Measurements from ENCODE around the gene PCGF3. TPM values are rescaled to one million over a fixed set of nuclear protein-coding genes. Genes with fewer than 3 reads are reported as not detected.
"Not testable (repeated sequence)": the region's sequence is repeated elsewhere in the genome, so short reads cannot be mapped to it uniquely, and the experiment has no call there.

PCGF3 gene
- total RNA-seq, 1 donor from 2014 or later: 63.3 TPM

DNA sequence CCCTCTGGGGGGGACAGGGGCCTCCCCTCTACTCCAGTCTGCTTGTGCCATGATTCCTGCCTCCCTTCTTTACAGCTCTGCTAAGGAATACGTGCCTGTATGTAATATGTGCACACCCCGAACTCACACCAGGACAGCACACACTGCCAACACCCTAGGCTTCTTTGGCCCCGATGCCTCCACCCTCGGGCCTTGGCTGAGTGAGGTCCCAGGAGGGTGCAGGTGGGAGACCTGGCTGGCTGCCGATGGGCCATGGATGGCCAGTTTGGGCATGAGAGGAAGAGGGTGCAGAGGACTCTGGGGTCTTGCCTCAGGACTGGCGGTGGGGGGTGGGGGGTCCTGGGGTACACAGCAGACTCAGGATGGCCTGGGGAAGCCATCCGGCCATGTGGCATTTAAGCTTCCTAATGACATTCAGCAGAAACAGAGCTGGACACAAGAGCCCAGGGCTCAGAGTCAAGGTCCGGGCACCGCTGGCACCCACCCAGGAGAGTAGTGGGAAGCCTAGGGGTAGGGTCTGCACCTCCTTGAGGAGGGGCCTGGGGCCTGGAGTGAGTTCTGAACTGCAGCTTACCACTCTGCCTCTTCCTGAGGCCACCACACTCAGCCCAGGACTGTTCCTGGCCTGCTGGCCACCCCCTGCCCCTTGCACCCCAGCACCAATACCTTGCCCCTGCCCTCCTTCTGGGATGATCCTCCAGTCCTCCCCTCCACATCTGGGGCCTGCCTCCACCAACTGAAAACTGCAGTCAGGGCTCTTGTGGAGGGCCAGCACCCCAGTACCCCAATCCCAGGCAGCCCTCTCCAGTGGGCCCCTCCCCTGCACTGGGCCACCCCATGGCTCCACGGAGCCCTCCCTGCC, 2.1 kb upstream of the PCGF3 start:
- no peak for DNase-seq (ENCODE audit: low spot score)

- no peak for DNase-seq (ENCODE audit: low spot score)
These were observed 1.3 kb upstream of the PCGF3 start for GRCh38 chr4:704198-704891.

- no peak for DNase-seq (ENCODE audit: low spot score)
These were observed 708 bp upstream of the PCGF3 start for GRCh38 chr4:704971-705277.

DNA sequence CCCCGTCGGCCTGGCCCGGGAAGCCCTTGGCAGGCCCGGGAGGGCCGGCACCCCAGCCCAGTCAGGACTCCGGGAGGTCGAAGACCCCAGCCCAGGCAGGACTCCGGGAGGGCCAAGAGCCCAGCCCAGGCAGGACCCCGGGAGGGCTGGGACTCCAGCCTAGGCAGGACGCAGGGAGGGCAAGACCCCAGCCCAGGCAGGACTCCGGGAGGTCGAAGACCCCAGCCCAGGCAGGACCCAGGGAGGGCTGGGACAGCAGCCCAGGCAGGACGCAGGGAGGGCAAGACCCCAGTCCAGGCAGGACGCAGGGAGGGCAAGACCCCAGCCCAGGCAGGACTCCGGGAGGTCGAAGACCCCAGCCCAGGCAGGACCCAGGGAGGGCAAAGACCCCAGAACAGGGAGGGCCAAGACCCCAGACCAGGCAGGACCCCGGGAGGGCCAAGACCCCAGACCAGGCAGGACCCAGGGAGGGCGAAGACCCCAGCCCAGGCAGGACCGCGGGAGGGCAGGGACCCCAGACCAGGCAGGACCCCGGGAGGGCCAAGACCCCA, 526 bp downstream of the PCGF3 start:
- DNase-seq (ENCODE audit: low spot score): not testable (repeated sequence)

DNA sequence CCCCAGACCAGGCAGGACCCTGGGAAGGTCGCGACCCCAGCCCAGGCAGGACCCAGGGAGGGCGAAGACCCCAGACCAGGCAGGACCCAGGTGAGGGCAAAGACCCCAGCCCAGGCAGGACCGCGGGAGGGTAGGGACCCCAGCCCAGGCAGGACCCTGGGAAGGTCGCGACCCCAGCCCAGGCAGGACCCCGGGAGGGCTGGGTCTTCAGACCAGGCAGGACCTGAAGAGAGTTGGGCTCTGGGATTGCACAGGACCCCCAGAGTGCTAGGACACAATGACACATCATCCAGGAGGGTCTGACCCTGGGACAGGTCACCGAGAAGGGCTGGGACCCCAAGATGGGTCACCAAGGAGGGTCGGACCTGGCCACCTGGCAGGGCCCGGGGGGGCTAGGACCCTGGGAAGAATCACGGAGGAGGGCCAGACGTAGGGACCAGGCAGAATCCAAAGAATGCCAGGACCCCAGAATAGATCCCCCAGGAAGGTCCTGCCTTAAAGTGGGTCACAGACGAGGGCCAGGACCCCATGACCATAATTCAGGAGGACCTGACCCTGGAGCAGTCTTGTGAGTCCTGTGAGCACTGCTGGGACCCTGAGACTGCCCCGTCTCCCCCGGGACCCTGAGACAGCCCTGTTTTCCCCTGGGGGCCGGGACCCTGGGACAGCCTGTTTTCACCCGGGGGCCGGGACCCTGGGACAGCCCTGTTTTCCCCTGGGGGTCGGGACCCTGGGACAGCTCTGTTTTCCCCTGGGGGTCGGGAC, 1.4 kb downstream of the PCGF3 start:
- DNase-seq (ENCODE audit: low spot score): no peak

DNA sequence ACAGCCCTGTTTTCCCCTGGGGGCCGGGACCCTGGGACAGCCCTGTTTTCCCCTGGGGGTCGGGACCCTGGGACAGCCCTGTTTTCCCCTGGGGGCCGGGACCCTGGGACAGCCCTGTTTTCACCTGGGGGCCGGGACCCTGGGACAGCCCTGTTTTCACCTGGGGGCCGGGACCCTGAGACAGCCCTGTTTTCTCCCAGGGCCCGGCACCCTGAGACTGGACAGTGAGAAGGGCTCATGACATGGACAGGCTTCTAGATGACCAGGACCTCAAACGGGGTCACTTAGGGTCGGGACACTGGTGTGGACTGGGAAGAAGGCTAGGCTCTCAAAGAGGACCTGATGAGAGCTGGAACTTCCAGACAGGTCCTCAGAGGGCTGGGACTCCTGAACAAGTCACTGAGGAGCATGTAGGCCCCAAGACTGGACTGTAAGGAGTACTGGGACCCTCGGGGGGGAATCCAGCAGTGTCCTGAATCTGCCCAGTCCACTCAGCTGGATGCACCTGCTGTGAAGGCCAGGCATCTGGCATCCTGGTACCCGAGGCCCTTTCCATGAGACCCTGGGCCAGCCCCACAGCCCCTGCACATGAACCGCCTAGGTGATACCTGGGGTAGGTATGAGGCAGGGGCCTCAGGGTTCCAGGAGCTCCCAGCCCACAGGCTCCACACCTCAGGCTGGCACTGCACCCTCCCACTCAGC, 2.4 kb downstream of the PCGF3 start:
- DNase-seq (ENCODE audit: low spot score): no peak

DNA sequence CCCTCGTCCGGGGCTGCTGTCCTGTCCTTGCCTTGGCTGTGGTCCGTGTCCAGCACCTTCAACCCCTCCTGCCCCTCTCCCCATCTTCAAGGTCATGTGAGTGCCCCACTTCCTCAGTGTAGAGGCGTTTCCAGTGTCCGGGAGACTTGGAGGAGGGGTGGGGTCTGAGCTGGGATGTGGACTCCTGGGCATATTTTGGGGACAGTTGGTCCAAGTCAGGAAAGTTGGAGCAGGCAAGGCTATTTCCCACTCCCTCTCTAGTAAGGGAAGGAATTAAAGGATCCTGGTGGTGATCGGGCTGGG, 3.0 kb downstream of the PCGF3 start:
- DNase-seq (ENCODE audit: low spot score): no peak

GRCh38 chr4:709348-709747, 3.7 kb downstream of the PCGF3 start:
- DNase-seq (ENCODE audit: low spot score): no peak

GRCh38 chr4:710116-710515, 4.5 kb downstream of the PCGF3 start:
- DNase-seq (ENCODE audit: low spot score): no peak

GRCh38 chr4:710916-711315, 5.3 kb downstream of the PCGF3 start:
- DNase-seq (ENCODE audit: low spot score): no peak

- no peak for DNase-seq (ENCODE audit: low spot score)
These were observed 6.5 kb downstream of the PCGF3 start for GRCh38 chr4:712093-712492.

DNA sequence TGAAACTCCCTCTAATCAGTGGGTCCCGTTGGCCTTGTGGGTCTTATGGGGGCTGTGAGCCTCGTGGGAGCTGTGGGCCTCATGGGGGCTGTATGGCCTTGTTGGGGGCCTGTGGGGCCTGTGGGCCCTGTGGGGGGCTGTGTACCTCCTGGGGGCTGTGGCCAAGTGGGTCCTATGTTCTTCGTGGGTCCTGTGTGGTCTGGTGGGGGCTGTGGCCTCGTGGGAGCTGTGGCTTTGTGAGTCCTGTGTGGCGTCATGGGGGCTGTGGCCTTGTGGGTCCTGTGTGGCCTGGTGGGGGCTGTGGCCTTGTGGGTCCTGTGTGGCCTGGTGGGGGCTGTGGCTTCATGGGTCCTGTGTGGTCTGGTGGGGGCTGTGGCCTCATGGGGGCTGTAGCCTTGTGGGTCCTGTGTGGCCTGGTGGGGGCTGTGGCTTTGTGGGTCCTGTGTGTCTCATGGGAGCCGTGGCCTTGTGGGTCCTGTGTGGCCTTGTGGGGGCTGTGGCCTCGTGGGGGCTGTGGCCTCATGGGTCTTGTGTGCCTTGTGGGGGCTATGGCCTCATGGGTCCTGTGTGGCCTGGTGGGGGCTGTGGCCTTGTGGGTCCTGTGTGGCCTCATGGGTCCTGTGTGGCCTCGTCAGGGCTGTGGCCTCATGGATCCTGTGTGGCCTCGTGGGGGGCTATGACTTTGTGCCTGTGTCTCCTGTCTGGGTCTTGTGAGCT, 7.4 kb downstream of the PCGF3 start:
- DNase-seq (ENCODE audit: low spot score): no peak

- no peak for DNase-seq (ENCODE audit: low spot score)
These were observed 8.5 kb downstream of the PCGF3 start for GRCh38 chr4:714087-714486.

GRCh38 chr4:717601-718320, 12.1 kb downstream of the PCGF3 start:
- no peak for DNase-seq (ENCODE audit: low spot score)

DNA sequence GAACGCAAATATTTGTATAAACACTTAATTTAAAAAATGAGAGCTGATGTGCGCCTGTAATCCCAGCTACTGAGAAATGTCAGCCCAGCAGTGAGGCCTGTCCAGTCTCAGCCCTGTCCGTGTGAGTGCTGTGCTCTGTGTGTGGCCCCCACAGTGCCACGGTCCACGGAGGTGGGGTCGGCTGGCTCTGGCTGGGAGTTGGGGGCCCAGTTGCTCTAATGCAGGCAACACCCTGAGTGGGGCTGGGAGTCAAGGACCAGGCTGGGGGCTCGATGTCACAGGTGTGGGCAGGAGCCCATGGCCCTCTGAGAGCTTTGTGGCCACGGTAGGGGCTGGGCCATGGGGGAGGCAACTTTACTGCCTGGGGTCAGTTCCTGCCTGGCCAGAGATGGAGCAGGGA, 12.8 kb downstream of the PCGF3 start:
- DNase-seq (ENCODE audit: low spot score): no peak

- DNase-seq (ENCODE audit: low spot score): no peak
These were observed 14.7 kb downstream of the PCGF3 start for GRCh38 chr4:720111-720860.

- DNase-seq (ENCODE audit: low spot score): no peak
These were observed 15.9 kb downstream of the PCGF3 start for GRCh38 chr4:721261-722168.

DNA sequence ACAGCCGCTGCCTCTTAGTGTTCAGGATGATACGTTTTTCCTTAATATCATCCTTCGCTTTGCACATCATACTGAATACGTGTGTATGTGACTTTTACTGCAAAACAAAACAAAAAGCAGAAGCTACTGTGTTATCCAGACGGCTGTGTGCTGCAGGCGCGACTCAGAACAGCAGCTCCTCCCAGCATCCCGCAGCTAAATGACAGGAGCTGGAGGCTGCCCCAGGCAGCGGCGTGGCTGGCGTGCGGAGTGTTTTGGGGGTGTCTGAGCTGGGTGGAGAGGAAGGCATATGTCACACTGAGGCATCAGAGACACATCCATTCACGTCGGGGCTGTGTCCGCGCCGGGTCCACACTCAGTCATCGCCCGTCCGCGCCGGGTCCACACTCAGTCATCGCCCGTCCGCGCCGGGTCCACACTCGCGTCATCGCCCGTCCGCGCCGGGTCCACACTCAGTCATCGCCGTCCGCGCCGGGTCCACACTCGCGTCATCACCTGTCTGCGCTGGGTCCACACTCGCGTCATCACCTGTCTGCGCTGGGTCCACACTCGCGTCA, 16.6 kb downstream of the PCGF3 start:
- DNase-seq (ENCODE audit: low spot score): no peak

Measured in ureter (tissue), 1 donor.